Measurements from ENCODE around the gene FOXK1. TPM values are rescaled to one million over a fixed set of nuclear protein-coding genes. Genes with fewer than 3 reads are reported as not detected.

Gene FOXK1
- total and polyA plus RNA-seq, 2 of the 13 experiments (the other 11 are each of a cell fraction or from before 2014, with no cell fraction given) = 4.6 to 8.8 TPM

GRCh38 chr7:4683043-4683883, 1.2 kb downstream of the FOXK1 start (continued):
- TF ChIP-seq NR0B2 (CRISPR knock-in tag; IDR thresholded peaks at IDR 0.05) (no peak), ZNF720 (CRISPR knock-in tag; IDR thresholded peaks at IDR 0.05) (no peak), HCFC1 (IDR thresholded peaks at IDR 0.05; ENCODE audit: low read depth, low read length) (no peak), SKI (IDR thresholded peaks at IDR 0.05; ENCODE audit: partially characterized antibody) (no peak), ZNF570 (CRISPR knock-in tag; IDR thresholded peaks at IDR 0.05; ENCODE audit: borderline replicate concordance) (no peak), ZNF549 (CRISPR knock-in tag; IDR thresholded peaks at IDR 0.05) (no peak), TCF7 (IDR thresholded peaks at IDR 0.05; ENCODE audit: low read depth) (no peak), STAG1 (CRISPR knock-in tag; IDR thresholded peaks at IDR 0.05) (no peak), ZBTB7B (CRISPR knock-in tag; IDR thresholded peaks at IDR 0.05) (peak; percentile 24), ONECUT2 (CRISPR knock-in tag; IDR thresholded peaks at IDR 0.05) (no peak), HNF1A (IDR thresholded peaks at IDR 0.05; ENCODE audit: low read depth) (no peak), HNF1A (CRISPR knock-in tag; IDR thresholded peaks at IDR 0.05; ENCODE audit: borderline replicate concordance) (no peak), HNF1B (CRISPR knock-in tag; IDR thresholded peaks at IDR 0.05) (peak; percentile 46; the same call in 1 of the 2 replicates), GLI4 (CRISPR knock-in tag; IDR thresholded peaks at IDR 0.05; ENCODE audit: borderline replicate concordance) (no peak), KAT8 (CRISPR knock-in tag; IDR thresholded peaks at IDR 0.05) (no peak), ZNF136 (CRISPR knock-in tag; IDR thresholded peaks at IDR 0.05; ENCODE audit: low read depth) (no peak), MAFF (IDR thresholded peaks at IDR 0.05; ENCODE audit: low read depth, low read length) (no peak), TSC22D2 (CRISPR knock-in tag; IDR thresholded peaks at IDR 0.05; ENCODE audit: borderline replicate concordance) (no peak), DMTF1 (CRISPR knock-in tag; IDR thresholded peaks at IDR 0.05) (no peak), CEBPG (CRISPR knock-in tag; IDR thresholded peaks at IDR 0.05) (no peak), ZNF274 (CRISPR knock-in tag; IDR thresholded peaks at IDR 0.05) (no peak), ZNF562 (CRISPR knock-in tag; IDR thresholded peaks at IDR 0.05; ENCODE audit: borderline replicate concordance) (no peak)

Data from HepG2 (cell line).